DMS 273 (cell line): ENCODE results near the gene CELA2A.
"Not testable (repeated sequence)": the region's sequence is repeated elsewhere in the genome, so short reads cannot be mapped to it uniquely, and the experiment has no call there.

Experiments used
- DNase-seq: peaks from one replicate; lab custom pipeline; 2025; ENCODE audit not compliant: unreplicated experiment; lab: John Stamatoyannopoulos, UW

CELA2A gene

GRCh38 chr1:15444468-15445389 lies 11.8 kb upstream of the CELA2A start:
- peak; percentile 55 for DNase-seq

DNA sequence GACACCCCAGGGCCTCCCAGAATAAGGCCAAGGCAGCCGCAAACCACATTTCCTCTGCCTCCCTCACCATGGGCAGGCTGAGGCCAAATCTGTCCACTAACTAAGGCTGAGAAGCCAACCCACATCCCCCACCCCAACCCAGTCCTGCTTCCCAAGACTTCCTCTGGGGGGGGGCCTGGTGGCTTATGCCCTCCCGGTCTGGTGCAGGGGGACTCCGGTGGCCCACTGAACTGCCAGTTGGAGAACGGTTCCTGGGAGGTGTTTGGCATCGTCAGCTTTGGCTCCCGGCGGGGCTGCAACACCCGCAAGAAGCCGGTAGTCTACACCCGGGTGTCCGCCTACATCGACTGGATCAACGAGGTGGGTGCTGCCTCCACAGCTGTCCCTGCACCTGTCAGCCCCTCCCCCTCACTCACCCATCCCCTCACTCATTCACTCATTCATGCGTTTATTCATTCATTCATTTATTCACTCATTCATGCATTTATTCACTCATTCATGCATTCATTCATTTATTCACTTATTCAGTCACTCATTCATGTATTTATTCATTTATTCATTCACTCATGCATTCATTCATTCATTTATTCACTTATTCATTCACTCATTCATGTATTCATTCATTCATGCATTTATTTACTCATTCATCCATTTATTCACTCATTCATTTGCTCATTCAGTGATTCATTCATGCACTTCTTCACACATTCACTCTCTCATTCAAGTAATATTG lies 11.0 kb upstream of the CELA2A start:
- DNase-seq, result no peak

DNA sequence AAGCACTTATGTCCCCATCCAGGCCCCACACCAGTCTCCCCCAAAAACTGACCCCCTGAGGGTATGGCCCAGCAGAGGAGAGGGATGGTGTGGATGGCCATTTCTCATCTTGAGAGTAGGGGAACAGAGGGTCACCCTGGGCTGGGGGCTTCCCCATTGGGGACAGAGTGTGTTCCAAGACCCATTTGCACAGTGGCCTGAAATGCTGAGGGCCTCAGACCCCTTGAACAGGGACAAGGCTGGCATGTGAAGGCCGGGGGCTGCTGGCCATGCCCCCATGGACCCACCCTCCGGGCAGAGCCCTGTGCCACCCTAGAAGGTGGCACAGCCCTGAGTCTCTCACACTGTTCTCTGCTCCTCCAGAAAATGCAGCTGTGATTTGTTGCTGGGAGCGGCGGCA lies 10.3 kb upstream of the CELA2A start:
- no peak for DNase-seq

GRCh38 chr1:15448877-15449462 lies 7.6 kb upstream of the CELA2A start:
- DNase-seq, result no peak

DNA sequence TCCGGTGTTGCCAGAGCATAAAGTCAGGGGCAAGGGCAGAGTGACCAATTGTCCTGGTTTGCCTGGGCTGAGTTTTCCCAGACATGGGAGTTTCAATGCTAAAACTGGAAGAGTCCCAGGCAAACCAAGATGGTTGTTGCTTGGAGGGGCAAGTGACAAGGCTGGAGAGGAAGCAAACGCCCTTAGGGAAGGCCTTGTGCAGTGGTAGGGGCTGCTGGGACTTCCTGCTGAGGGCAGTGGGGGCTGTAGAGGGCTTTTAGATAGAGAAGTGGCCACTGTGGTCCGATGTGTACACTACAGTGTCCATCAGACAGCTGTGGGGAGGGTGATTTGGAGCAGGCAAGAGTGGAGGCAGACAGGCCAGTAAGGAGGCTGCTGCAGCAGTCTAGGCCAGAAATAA lies 7.0 kb upstream of the CELA2A start:
- DNase-seq, result no peak

DNA sequence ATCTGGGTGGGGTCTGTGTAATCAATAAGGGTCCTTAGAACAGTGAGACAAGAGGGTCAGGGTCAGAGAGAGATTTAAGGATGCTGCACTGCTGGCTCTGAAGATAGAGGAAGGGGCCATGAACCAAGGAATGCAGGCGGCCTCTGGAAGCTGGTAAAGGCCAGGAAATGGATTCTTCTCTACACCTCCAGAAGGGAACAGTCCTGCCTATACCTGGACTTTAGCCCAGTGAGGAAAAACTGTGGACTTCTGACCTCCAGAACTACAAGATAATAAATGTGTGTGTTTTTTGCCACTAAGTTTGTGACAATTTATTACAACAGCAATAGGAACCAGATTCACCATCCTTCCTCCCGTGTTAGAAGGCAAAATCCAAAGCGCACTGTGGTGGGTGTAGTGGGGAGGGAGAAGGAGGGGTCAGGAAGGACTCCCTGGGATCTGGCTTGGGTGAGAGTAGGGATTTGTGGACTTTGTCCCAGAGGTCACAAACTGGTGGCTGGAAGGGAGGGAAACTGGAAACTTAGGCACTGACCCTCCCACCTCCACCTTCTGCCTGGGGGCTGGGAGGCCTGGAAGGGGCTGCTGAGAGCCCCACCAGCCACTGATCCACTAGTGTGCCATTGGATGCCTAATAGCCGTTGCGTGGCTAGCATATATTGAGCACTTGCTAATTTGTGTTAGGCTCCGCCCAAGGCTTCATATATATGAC lies 5.4 kb upstream of the CELA2A start:
- DNase-seq, result no peak

- no peak for DNase-seq
These were observed 4.3 kb upstream of the CELA2A start for GRCh38 chr1:15452216-15452615.

- DNase-seq, result peak; percentile 87
These were observed 3.5 kb upstream of the CELA2A start for GRCh38 chr1:15452866-15453571.

GRCh38 chr1:15453734-15454133 lies 2.8 kb upstream of the CELA2A start:
- peak; percentile 60 for DNase-seq

- no peak for DNase-seq
These were observed 2.3 kb upstream of the CELA2A start for GRCh38 chr1:15454256-15454655.

- DNase-seq, result no peak
These were observed 1.0 kb upstream of the CELA2A start for GRCh38 chr1:15455522-15455921.

- no peak for DNase-seq
These were observed 1.1 kb downstream of the CELA2A start for GRCh38 chr1:15457585-15457984.

DNA sequence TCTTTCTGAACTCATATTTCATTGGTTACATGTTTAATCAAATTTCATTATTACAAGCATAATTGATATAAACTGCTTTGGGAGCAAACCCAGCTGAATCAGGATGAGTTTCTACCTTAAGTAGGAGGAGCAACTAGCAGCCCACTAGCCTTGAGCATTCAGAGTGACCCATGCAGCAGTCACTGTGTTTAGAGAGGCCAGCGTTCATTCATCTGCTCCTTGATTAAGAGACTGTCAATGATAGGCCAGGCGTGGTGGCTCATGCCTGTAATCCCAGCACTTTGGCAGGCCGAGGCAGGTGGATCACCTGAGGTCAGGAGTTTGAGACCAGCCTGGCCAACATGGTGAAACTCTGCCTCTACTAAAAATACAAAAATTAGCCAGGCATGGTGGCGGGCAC lies 1.9 kb downstream of the CELA2A start:
- not testable (repeated sequence) for DNase-seq

- DNase-seq, result peak; percentile 65
These were observed 3.5 kb downstream of the CELA2A start for GRCh38 chr1:15459771-15460707.

DNA sequence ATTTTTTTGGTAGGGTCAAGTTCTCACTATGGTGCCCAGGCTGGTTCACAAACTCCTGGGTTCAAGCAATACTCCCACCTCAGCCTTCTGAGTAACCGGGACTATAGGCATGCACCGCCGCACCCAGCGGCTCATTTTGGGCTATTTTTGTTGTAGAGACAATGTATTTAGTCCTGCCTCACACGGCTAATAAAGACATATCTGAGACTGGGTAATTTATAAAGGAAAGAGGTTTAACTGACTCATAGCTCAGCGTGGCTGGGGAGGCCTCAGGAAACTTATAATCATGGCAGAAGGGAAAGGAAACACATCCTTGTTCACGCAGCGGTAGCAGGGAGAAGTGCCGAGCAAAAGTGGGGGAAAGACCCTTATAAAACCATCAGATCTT lies 4.2 kb downstream of the CELA2A start:
- no peak for DNase-seq

DNA sequence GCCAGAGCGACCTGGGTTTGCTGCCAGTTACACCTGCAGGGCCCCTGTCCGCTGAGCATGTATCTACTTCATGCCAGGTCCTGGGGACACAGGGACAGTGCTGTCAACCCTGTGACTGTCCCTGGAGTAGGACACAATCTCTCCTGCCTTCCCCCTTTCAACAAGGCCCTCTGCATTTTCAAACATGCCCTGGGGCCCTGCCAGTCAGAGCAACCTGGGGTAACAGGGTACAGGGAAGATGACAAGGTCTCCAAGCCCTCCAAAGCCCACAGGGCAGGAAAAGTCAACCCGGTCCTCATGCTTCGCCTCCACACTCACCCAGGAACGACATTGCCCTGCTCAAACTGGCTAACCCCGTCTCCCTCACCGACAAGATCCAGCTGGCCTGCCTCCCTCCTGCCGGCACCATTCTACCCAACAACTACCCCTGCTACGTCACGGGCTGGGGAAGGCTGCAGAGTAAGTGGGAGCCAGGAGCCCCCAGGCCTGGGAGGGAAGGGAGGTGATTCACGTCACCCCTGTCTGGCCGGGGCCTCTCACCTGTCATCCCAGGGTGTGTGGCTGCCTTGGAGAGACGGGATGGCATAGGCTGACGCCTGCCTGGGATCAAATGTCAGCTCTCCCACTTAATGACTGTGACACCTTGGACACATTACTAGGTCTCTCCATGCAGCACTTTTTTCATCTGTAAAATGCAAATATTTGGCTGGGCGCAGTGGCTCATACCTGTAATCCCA lies 6.7 kb downstream of the CELA2A start:
- DNase-seq, result not testable (repeated sequence)

- DNase-seq, result not testable (repeated sequence)
These were observed 7.4 kb downstream of the CELA2A start for GRCh38 chr1:15463926-15464322.

- DNase-seq, result no peak
These were observed 9.1 kb downstream of the CELA2A start for GRCh38 chr1:15465674-15466073.
